HG02798 (cell line): ENCODE results near the gene ASAP2.

ENCODE experiments used
- ATAC-seq: cut with Tn5 transposase; IDR thresholded peaks from one replicate; pipeline ENCODE4 v1.9.1; 2021; ENCODE audit warnings: mild to moderate bottlenecking; ENCODE audit not compliant: unreplicated experiment, poor library complexity

ASAP2 gene

GRCh38 chr2:9410108-9410507 lies 203.5 kb downstream of the ASAP2 start:
- no peak for ATAC-seq

- ATAC-seq: no peak
These were observed 206.2 kb downstream of the ASAP2 start for GRCh38 chr2:9412781-9413180.

- no peak for ATAC-seq
These were observed 209.0 kb downstream of the ASAP2 start for GRCh38 chr2:9415516-9416169.

GRCh38 chr2:9416267-9416961 lies 209.8 kb downstream of the ASAP2 start:
- ATAC-seq: no peak

- no peak for ATAC-seq
These were observed 210.3 kb downstream of the ASAP2 start for GRCh38 chr2:9416962-9417316.

DNA sequence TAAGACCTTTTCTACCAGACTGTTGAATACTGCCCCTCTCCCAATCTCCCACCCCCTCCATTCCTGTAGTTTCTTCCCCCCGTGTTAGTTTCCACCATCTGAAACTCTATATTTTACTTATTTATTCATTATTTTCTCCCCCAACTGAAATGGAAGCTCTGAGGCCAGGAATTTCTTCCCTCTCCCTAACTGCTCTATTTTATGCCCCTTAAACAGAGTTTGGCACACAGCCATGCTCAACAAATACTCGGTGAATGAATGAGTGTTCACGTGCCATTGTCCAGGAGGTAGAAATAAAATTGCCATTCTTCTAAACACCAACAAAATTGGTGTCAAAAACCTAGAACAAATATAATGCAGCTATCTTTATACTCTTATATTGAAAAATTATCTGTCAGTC lies 211.1 kb downstream of the ASAP2 start:
- no peak for ATAC-seq

- no peak for ATAC-seq
These were observed 212.1 kb downstream of the ASAP2 start for GRCh38 chr2:9418746-9419145.

DNA sequence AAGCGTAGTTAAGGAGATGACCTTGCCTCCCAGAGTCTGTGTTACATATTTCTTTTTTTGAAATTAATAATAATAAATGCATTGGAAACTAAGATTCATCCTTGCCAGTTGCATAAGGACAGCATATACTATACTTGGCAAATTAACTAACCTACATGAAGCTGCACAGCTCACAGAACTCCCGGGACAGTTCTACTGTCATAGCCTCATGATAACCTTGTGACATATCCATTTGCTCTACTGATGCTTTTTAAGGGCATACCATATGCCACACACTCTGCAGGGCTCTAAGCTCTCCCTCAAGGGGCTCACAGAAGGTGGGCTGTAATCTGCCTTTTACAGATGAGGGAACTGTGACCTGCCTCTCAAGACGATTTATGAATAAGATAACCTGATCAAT lies 212.9 kb downstream of the ASAP2 start:
- ATAC-seq: no peak

- no peak for ATAC-seq
These were observed 213.9 kb downstream of the ASAP2 start for GRCh38 chr2:9420495-9420894.

GRCh38 chr2:9422321-9423099 lies 215.9 kb downstream of the ASAP2 start:
- peak; percentile 34 for ATAC-seq

DNA sequence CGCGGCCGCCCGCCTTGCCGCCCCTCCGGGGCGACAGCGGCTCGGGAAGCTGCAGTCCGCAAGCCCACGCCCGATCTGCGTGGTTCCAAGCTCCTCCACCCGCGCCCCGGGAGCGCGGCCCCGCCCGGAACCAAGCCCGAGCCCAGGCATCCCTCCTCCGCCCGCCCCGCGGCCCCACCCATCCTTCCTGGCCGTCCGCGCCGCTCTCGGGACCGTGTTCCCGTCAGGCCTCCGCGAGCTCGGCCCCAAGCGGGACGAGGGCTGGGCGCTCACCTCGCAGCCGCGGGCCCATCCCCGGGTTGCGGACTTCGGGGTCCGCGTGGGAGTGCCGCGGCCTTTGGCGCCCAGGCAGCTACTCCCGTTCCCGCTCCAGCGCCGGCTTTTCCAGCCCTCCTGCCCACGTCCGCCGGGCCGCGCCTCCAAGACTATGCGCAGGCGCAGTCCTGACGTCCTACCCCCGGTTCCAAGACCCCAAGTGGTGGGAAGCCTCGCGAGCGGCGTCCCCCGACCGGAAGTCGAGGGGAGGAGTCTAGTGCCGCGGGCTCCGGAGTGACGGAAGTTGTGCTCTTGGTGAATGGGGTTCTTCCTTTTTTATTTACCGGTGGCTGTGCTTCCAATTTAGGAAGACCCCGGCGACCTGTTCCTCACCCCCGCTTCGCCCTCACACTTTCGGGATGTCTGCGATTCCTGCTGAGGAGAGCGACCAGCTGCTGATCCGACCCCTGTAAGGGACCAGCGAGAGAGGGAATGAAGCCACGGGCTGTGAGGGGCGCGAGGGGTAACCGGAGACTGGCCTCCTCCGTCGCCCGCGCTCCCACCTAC lies 216.7 kb downstream of the ASAP2 start, which contains the start of the genes CPSF3 and ITGB1BP1:
TSS of gene CPSF3 (plus strand) at position 555 of the 822 bp plus-strand sequence. CDS start at position 675, 120 bp downstream.
TSS of gene ITGB1BP1 (minus strand) at position 429 of the 822 bp plus-strand sequence. CDS start 4,831 bp downstream, outside the sequence.
- ATAC-seq: peak; percentile 86

- ATAC-seq: peak; percentile 1
These were observed 217.3 kb downstream of the ASAP2 start for GRCh38 chr2:9423922-9424272.

DNA sequence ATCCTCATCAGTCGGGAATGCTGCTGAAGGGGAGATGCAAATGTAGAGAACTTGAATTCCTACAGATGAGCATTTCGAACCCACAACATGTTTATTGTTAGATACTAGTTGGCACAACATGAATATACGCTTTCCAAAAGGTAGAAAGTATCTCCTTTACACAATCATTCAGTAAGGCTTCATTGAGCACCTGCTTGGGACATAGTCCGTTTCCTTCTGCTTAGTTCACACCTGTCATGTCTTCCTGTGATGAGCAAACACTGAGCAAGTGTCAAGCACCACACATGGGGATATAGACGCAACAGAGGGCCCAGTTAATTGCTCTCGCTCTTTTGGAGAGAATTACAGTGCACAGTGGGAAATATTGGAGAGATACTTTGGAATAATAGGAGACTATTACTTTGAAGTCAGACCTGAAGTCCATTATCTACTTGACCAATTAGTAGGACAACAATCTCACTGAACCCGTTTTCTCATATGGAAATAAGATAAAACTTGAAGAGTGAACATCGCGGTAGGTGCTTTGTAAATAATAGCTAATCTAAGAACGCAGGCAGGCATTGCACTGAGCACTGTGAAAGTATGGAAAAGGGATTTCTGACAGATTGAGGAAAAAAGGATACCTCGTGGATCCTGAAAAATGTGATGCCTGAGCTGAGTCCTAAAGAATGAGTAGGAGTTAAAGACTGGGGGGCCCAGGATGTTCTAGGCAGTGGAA lies 218.0 kb downstream of the ASAP2 start:
- ATAC-seq: no peak

DNA sequence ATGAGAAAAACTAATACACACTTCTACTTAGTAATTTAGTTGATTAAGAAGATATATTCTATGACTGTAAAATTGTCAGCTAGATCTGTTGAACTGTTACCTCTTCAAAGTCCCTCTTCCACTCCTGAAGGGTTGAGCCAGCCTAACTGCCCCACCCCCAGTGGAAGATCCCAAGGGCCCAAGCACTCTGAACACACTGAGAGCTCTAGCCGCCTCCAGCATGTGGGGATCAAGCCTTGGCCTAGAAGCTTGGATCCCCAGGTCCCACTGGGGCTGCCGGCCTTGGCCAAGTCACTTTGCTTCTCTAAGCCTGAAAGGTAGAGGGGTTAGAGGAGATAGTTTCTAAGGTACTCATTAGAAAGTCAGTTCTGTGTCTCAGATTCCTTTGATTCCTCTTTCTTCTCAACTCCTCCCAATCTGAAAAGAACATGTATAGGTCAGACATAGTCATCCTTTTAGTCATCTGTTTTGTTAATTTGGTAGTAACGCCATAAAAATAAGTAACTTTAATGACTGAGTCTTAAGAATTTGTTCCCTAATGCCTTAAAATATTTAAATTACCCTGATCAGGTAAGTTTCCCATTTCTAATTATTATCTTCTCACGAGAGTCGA lies 222.5 kb downstream of the ASAP2 start:
- no peak for ATAC-seq

DNA sequence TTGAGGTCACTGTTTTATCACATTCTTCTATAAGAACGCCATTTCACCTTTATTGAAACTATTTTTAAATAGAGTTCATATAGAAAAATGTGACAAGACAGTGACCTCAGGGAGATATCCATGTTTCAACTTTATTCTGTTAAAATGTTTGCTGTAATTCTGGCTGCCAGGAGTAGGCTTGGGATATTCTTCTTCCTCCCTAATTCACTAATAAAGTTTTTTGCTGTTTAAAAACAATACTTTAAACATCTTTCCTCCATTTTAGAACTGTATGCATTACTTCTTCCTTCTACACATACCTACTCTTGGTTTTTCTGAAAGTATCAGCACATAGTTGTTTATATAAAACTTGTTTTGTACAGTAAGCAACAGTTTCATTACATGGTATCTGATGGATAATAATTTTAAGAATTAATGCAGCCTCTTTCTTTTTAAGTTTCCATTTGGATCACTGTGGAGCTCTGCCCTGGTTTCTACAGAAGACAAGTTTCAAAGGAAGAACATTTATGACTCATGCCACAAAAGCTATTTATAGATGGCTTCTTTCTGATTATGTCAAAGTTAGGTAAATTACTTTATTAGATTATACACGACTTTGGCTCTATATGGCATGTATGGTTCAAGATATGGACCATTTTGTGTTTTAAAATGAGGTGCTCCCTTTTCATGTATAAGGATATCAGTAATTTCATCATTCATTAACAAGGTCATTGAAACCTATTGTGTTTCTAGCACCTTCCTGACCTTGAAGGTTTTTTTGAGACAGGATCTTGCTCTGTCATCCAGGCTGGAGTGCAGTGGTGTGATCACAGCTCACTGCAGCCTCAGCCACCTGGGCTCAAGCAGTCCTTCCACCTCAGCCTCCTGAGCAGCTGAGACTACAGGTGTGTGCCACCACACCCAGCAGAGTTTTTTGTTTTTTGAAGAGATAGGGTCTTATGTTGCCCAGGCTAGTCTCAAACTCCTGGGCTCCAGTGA lies 224.0 kb downstream of the ASAP2 start:
- ATAC-seq: no peak

DNA sequence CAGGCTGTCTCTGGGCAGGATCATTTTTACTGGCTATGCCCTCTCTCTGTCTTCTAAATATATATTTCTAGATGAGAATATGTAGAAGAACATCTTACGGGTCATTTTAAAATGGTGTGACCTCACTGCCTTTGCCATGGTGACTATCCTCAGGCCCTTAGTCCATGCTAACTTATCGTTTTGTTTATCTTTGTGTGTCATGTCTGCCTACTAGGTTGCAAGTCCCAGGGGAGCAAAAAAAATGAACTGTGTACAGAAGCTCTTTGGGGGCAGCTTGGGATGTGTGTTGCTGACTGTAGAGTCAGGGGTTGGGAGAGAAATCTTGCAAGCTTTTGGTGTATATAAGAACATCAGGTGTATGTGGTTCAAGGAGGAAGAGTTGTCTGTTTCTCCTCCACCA lies 227.9 kb downstream of the ASAP2 start:
- ATAC-seq: no peak

GRCh38 chr2:9439536-9439935 lies 232.9 kb downstream of the ASAP2 start:
- no peak for ATAC-seq

DNA sequence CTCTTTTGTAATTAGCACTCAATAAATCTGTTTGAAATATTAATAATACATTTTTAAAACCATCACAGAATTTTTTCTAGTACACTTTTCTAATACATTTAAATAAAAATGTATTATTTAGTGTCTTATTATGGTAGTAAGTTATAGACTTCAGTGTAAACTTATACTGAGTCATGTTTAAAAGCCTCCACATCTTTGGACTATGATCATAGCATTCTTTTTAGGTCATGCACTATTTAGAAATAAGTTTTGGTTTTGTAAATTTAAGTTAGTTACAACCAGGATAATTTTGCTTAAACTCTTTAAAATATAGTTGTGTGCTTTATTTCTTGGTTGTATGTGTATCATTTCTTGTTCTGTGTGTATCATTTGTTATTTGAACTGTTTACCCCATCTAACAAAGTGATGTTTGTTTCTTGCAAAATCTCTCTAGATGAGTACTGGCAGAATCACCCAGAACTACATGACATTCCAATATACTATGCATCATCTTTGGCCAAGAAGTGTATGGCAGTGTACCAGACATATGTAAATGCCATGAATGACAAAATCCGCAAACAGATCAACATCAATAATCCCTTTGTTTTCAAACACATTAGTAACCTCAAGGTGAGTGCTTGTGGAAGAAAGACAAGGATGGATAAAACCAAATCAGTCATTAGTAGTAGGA lies 233.6 kb downstream of the ASAP2 start:
- no peak for ATAC-seq
